Uterus (tissue), 2 donors: ENCODE measurements around the gene DCDC2B.

ENCODE experiments used
- POLR2A ChIP-seq, 2 donors: fragments of 450-650 bp; IDR thresholded peaks; one replicate each; pipeline ENCODE4 v1.6.1; 2016; ENCODE audit warnings: antibody characterized with exemption in 2 of 2, mild to moderate bottlenecking in 1 of 2, moderate library complexity in 1 of 2
- TF ChIP-seq, protein P1 (sequence below), 4 experiments: fragments of 200-600 bp in 2 of 4; fragments of 450-650 bp in 2 of 4; sonication (generic) in 2 of 4; IDR thresholded peaks; one replicate each; pipeline ENCODE4 v1.5.1; 2016 to 2019; ENCODE audit warnings: antibody characterized with exemption in 4 of 4, mild to moderate bottlenecking in 2 of 4, moderate library complexity in 1 of 4

DNA sequence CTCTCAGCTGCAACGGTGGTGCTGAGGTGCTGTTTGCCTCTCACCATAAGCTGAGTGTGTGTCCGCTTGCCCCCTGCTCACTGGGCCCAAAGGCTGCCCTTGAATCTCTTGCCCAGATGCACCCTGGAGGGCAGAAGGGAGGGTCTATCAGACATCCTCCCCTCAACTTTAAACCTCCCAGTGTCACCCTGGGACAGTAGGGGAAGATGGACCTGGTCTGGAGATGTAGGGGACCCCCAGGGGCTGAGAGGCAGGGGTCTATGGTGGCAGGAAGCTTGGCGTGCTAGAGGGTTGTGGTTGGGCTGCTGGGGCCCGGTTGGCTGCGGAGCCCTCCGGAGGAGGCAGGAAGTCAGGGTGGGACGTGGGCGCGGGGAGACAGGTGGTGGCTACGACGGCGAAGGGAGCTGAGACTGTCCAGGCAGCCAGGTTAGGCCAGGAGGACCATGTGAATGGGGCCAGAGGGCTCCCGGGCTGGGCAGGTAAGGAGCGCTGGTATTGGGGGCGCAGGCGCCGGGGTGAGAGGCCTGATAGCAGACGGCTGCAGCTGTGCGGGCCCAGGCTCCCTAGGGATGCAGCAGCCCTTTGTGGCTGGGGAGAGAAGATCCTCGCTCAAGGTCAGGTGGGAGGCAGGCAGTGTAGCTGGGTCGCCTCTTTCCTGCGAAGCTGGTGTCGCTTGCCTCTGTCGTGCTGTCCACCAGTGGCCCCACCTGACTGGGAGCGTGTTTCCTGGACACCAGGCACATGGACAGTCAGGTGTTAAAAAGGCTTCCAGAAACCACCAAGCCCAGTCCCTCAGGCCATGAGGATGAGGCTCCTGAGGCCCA, 42.2 kb downstream of the DCDC2B start, which contains the start of gene LCK:
- TF ChIP-seq, protein P1, sequence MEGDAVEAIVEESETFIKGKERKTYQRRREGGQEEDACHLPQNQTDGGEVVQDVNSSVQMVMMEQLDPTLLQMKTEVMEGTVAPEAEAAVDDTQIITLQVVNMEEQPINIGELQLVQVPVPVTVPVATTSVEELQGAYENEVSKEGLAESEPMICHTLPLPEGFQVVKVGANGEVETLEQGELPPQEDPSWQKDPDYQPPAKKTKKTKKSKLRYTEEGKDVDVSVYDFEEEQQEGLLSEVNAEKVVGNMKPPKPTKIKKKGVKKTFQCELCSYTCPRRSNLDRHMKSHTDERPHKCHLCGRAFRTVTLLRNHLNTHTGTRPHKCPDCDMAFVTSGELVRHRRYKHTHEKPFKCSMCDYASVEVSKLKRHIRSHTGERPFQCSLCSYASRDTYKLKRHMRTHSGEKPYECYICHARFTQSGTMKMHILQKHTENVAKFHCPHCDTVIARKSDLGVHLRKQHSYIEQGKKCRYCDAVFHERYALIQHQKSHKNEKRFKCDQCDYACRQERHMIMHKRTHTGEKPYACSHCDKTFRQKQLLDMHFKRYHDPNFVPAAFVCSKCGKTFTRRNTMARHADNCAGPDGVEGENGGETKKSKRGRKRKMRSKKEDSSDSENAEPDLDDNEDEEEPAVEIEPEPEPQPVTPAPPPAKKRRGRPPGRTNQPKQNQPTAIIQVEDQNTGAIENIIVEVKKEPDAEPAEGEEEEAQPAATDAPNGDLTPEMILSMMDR (IDR thresholded peaks at IDR 0.05): no peak
- TF ChIP-seq POLR2A (IDR thresholded peaks at IDR 0.05): no peak
